GM19035 (cell line): ENCODE results near the gene RPL39L.
A peak's percentile ranks its signal among the peaks of the same experiment; 100 is the strongest.
"Not testable (repeated sequence)": the region's sequence is repeated elsewhere in the genome, so short reads cannot be mapped to it uniquely, and the experiment has no call there.

Experiments
- ATAC-seq: cut with Tn5 transposase; IDR thresholded peaks from one replicate; pipeline ENCODE4 v1.9.1; 2021; ENCODE audit not compliant: unreplicated experiment

Gene RPL39L

DNA sequence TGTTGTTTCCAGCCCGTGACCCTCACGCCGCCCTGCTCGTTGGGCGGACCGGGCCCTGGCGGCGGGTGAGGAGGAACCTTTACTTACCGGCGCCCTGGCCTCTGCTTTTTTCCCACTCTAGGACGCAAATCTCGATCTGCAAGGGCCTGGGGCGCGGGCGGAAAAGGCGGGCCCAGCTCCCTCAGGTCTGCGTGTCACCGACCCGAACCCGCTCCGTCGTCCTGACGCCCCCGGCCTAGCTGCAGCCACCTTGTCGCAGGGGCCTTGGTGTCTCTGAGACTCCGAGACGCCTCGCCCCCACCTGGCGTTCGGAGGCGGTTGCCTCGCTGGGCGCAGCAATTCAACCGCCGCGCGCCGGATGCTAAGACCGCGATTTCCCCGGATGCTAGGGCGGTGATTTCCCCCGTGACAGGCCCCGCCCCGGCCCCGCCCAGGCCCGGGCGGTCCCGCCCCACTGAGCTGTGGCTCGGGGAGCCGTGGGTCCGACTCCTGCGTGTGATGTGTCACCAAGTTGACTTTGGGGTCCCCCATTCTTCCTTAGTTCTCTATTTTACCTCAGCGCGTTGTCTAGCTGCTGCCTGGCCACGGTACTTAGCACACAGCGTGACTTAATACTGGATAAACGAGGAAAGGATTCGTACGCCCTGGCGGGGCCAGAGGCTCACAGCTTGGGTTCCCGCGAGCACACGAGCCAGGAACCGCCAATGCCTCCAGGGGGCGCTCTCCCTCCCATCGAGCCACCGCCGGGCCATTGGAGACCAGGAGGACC lies at the start of gene RPL39L:
RPL39L (minus strand) TSS at position 371 of the 769 bp plus-strand sequence. CDS start 18,196 bp downstream, outside the sequence.
- peak; percentile 97 for ATAC-seq

DNA sequence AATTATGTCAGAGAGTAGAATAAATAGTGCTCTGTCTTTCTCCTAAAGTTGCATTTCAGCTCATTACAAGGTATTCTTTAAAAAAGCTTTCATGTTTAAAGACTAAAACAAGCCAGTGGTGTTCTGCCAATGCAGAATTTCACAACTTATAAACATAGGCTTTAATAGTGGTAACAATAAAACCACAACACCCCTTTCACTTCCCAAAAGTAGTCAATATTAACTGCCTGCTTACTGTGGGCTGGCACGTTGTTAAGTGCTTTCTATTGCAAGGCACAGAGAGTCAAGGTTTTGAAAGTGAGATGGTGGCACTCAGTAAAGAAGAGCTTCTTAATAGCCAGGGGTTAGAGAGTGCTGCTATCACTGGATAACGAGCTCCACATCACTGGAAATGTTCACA lies 49.6 kb upstream of the RPL39L start:
- no peak for ATAC-seq

DNA sequence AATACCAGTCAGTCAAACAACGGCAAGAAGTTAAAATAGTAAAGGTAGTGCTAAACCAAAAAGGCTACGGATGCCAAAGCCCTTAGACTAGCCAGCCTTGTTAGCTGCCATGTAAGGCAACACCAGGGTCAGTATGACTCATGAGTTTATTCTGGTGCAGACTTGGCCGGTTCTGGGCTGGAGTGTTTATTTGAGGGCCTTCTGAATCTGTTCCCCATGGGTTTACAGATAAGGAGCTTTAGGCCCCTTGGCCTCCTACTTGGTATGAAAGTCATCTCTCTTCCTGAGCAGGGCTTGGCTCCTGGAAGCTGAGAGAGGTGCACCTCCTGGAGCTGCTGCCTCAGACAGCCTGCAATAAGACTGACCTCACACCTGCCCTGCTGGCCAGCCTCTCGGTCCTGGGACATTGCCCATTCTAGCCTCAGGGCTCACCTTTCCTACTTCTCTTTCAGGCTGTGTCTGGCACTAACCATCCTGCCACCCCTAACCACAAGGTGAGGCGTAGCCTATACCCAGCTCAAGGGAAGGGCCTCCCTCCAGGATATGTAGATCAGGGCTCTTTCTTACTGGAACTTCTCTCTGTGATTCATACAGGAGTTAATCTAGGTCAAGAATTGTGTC lies 47.6 kb upstream of the RPL39L start:
- peak; percentile 54 for ATAC-seq

DNA sequence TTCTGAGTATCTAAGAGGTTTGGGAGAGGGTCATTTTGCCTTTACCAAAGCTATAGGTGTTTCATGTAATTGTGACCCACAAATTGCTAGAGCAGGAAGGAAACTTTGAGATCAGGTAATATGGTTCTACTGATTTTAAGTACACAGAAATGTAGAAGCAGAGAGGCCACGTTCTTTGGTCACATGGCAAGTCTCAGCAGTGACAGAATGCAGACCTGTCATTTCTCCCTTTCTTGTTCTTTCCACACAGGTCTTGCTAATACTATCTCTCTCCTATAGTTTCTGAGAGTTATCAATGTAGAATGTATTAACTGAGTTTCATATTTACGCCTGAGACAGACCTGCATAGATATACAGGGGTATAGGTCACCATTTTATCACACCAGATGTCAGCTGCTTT lies 47.1 kb upstream of the RPL39L start:
- ATAC-seq: peak; percentile 19

DNA sequence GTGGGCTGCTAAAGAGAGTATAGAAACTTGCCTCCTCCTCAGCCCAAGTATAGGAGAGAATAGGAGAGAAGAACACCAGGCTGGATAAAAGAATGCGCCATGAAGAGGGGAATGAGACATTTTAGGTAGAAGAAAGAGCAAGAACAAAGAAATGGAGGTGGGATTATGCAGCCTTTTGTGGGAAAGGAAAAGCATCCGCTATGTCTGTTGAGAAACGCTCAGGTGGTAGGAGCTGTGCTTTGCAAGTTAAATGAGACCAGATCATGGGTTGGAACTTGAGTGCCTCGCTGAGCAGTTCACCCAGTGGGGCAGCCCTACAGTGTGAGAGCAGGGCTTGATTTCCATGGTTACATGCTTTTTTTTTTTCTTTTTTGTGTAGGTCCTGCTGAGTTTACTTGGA lies 46.5 kb upstream of the RPL39L start:
- no peak for ATAC-seq

DNA sequence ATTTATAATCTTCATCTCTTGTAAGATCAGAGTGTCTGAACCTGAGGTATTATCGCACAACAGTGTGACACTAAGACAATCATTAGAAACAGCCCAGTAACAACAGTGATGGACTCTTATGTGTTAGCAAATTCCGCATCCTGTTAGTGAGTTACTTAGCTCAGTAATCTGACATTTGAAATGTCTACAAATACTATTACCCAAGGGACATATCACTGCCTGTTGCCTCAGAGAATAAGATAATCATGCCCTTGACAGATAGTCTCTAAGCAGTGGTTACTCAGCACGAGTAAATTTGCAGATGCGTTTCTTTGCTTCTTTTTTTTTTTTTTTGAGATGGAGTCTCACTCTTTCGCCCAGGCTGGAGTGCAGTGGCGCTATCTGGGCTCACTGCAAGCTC lies 44.6 kb upstream of the RPL39L start:
- no peak for ATAC-seq

DNA sequence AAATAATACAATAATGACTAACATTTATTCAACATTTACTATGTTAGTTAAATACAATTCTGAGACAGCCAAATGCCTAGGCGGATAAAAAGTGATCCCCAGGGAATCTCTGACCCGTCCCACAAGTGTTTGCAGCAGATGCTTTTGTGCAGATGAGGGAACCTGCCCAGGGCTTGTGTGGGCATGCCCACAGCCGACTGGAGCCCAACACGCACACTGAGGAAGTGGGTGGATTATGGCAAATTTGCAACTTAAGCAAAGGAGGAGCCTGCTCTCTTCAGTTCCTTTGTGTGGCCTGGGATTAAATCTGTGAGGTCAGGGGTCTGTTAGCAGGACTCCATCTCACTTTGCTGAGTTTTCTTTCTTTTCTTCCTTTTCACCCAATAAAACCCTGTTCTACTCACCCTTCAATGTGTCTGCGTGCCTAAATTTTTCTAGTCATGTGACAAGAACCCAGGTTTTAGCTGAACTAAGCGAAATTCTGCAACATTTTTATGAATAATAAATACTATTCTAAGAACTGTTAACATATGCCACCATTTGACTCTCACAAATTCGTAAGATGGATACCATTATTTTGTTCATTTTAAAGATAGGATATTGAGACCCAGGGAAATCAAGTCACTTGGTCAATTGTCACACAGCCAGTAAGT lies 44.0 kb upstream of the RPL39L start:
- no peak for ATAC-seq

DNA sequence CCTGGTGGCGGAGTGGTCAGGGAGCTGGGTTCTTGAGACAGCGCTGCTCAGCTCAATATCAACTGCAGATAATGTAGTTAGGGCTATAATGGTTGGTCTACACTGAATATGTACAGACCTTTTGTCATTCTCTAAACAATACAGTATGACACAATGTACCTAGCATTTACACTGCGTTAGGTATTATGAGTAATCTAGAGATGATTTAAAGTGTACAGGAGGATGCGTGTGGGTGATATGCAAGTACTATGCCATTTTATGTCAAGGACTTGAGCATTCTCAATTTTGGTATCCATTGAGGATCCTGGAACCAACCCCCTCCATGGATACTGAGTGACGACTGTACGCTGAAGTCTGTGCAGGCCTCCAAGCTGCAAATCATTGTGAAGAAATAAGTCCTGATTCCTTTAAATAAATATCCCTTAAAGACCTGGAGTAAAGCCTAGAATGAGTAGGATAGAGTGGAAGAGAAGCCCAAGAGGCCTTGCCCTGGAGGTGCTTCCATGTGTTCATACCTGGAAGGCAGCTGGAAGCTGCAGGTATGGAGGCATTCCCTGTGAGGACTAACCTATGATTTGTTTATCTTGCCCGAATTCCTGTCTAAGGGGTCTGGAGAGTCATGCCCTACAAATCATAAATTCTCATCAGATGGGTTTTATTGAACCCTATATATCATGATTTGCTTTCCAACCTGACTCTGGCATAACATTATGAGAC lies 42.3 kb upstream of the RPL39L start:
- no peak for ATAC-seq

DNA sequence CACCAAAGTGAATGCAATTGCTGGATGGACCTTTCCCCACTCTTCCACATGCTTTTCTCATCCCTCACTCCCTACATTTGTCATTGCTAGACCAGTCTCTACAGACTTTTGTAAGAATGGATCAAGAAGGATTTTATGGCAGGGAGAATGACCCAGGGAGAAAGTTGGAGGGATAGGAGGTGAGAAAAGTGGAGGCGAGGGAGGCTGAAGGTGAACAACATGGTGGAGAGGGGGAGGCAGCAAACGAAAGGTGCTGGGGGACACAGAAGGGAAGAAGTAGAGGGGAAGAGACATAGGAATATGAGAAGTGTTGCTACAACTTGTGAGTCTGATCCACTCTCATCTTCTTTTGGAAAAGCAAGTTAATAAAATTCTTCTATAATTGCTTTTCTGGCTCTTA lies 33.6 kb upstream of the RPL39L start:
- ATAC-seq: no peak

DNA sequence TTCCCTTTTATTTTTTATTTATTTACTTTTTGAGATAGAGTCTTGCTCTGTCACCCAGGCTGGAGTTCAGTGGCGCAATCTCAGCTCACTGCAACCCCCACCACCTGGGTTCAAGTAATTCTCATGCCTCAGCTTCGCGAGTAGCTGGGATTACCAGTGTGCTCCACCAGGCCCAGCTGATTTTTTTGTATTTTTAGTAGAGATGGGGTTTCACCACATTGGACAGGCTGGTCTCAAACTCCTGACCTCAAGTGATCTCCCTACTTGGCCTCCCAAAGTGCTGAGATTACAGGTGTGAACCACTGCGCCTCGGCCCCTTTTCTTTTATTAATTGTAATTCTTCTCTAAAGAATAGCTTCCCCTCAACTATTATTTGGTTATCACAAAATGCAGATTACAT lies 31.6 kb upstream of the RPL39L start:
- ATAC-seq: not testable (repeated sequence)

DNA sequence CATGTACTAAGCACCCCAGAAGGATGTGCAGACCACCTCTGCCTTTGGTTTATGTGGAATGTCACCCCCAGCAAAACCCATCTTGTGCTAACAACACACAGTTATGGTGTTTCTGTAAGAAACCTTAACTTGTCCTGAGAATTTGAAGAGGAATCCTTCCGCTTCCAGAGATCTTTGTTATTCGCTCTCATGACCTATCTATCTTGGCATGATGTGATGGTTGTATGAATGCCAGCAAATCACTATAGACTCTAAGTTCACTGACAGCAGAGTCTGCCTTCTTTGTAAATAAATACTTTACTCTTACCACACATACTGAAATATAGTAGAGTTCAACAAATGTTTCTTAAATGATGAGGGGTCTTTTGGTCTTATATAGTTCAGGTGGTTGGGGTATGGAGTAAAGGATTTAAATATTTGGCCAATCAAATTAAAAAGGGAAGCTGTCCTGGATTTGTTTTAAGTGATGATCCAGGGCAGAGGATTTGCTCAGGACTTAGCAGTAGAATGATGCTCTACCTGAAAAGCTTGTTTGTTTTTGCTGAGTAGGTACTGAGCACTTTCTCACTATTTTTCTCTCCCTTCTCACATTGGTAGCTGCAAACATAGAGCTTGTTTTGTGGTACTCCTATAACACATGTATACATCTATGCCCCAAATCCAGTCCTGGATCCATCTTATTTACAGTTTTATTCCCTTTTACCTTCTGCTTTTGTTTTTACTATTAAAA lies 30.1 kb upstream of the RPL39L start:
- ATAC-seq: no peak

DNA sequence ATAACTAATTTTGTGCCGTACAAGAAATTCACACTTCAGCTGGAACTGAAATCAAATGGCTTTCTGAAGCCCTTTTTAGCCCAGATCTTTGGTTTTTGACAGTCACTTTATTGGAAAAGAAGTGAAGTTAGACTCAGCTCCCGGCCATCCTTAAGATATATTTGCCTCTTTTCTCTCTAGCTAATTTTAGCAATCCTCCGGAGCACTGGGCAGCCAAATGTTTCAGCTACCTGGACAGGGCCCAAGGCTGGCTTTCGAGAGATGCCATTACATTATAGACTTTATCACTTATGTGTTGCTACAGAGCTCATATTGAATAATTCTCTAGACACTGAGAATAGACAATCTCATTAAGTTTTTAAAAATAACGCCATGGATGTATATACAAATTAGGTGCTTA lies 28.5 kb upstream of the RPL39L start:
- no peak for ATAC-seq

DNA sequence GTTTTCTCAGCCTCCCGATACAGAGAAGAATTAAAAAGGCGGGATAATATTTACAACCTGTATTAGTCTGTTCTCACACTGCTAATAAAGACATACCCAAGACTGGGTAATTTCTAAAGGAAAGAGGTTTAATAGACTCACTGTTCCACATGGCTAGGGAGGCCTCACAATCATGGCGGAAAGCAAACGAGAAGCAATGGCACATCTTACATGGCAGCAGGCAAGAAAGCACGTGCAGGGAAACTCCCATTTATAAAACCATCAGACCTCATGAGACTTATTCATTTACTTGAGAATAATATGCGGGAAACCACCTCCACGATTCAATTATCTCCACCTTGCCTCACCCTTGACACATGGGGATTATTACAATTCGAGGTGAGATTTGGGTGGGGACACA lies 27.5 kb upstream of the RPL39L start:
- ATAC-seq: no peak

DNA sequence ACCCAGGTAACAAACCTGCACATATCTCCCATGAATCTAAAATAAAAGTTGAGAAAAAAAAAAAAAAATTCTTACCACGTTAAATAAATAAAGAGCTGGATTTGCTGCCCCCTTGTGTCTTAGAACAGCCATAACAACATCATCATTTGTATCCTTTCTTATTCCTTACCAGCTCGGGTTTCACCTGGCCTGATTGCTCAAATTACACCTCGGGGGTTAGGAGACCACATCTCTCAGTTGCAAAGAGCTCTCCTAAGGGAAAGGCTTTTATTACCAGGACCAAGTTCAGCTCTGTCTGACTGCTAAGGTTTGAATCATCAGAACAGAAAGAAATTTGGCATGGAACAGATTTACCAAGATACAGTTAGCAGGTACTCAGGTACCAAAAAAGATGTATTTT lies 25.8 kb upstream of the RPL39L start:
- ATAC-seq: no peak

DNA sequence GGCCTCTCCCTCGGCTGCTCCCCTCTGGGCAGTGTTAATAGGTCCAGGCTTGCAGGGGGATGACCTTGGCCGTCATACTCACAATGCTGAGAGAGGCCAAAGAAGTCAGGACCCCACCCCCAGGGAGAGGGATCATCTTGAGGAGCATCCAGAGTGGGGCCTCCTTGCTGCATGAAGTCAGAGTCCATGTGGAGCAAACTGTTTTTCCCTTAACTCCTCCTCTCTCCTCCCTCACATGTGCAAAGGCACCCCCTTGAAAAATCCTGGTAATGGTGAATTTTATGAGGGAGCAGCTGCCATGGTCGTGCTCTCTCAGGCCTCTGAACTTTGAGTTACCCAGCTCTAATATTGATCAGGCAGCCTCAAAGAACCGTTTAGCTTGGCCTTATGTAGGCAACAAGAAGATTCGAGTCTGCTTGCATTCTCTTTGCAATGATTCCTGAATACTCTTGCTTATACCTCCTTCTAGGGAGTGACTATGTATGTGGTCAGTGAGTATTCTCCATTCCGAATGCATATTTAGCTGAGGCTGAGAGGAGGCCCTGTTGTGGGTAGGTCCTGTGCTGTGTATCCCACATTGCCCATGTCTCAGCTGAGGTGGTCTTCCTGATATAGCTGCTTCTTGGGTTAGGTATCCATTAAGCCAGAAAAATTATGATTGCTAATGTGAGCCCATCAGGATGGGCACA lies 23.1 kb upstream of the RPL39L start:
- ATAC-seq: no peak

DNA sequence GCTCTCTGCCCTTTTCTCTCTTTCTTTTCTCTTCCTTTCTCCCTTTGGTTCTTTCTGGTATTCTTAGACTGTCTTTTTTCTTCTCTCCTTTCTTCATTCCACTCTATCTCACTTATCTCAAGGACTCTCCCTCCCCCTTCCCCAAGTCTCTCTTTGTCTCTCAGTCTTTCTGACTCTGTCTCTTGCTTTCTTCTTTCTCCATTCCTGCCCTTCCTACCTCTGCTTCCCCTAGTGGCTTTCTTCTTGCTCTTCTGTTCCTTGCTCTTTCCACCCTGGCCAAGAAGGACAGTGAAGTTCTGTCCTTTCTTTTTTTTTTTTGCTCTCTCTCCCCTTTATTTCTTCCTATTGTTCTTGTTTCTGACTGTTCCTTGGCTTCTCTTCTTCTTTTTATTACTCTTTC lies 22.3 kb upstream of the RPL39L start:
- ATAC-seq: no peak

DNA sequence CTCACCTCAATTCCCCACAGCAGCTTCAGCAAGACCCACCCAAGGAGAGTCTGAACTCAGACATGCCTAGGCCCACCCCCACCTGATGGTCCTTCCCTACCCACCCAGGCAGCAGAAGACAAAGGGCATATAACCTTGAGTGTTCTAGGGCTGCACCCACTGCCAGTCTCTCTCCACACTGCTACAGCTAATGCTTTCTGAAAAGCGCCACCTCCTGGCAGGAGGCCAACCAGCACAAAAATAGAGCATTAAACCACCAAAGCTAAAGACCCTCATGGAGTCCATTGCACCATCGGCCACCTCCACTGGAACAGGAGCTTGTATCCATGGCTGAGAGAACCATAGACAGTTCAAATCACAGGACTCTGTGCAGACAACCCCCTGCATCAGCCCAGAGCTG lies 11.3 kb upstream of the RPL39L start:
- ATAC-seq: no peak

DNA sequence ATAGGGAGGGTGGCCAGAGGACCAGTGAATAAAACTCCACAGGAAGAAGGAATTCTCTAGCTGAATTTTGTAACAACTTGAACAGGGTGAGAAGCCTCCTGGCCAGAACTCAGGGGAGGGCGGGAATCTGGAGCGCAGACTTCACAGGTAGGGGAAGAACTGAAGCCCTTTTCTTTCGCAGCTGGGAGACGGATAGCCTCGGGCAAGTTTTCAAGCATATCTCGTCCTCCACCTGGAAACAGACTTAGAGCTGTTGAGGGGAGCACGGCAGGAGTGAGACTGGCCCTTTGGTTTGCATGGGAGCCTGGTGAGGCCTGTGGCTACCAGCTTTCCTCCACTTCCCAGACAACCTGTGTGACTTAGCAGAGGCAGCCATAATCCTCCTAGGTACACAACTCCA lies 10.9 kb upstream of the RPL39L start:
- ATAC-seq: no peak

DNA sequence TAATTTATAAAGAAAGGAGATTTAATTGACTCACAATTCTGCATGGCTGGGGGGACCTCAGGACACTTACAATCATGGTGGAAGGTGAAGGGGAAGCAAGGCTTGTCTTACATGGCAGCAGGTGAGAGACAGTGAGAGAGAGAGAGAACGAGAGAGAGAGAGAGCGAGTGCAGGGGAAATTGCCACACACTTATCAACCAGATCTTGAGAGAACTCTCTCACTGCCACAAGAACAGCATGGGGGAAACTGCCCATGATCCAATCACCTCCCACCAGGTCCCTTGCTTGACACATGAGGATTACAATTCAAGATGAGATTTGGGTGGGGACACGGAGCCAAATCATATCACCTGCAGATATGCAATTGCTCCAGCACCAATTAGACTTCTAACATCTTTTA lies 7.1 kb upstream of the RPL39L start:
- no peak for ATAC-seq

DNA sequence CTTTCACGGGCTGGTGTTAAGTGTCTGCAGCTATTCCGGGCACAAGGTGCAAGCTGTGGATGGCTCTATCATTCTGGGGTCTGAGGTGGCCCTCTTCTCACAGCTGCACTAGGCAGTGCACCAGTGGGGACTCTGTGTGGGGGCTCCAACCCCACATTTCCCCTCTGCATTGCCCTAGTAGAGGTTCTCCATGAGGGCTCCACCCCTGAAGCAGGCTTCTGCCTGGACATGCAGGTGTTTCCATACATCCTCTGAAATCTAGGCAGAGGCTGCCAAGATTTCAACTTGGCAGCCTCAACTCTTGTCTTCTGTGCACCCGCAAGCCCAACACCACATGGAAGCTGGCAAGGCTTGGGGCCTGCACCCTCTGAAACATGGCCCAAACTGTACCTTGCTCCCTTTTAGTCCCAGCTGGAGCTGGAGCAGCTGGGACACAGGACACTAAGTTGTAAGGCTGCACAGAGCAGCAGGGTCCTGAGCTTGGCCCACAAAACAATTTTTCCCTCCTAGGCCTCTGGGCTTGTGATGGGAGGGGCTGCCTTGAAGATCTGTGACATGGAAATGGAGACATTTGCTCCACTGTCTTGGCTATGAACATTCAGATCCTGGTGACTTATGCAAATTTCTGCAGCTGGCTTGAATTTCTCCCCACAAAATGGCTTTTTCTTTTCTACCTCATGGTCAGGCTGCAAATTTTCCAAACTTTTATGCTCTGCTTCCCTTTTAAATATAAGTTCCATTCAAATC lies 6.0 kb upstream of the RPL39L start:
- no peak for ATAC-seq
